GM12878 (cell line): Measurements from ENCODE around the gene TBC1D12. TPM values are rescaled to one million over a fixed set of nuclear protein-coding genes. Genes with fewer than 3 reads are reported as not detected.

Source experiments
- BCL11A ChIP-seq: IDR thresholded peaks from 2 replicates; pipeline ENCODE4 v1.6.1; 2011; ENCODE audit warnings: low read depth, low read length
- CBX3 ChIP-seq: fragments of 200-600 bp; sonication (generic); IDR thresholded peaks from 2 replicates; pipeline ENCODE4 v1.6.1; 2016; ENCODE audit warnings: low read depth, borderline replicate concordance
- ETV6 ChIP-seq, 2 experiments: fragments of 450-650 bp in 1 of 2; IDR thresholded peaks in 1 of 2; conservative IDR thresholded peaks in 1 of 2; 2 replicates each; pipeline ENCODE4 v1.6.1; 2014; ENCODE audit warnings: antibody characterized with exemption in 1 of 2, borderline replicate concordance in 1 of 2, low read depth in 1 of 2, mild to moderate bottlenecking in 1 of 2, moderate library complexity in 1 of 2
- RB1 ChIP-seq: fragments of 450-650 bp; formaldehyde crosslinking; IDR thresholded peaks from 2 replicates; pipeline ENCODE4 v1.6.1; 2017; ENCODE audit warnings: mild to moderate bottlenecking, borderline replicate concordance
- RFX5 ChIP-seq: IDR thresholded peaks from 2 replicates; pipeline ENCODE4 v1.6.1; 2011; ENCODE audit warnings: low read depth, low read length, improper control_type of control experiment
- SIN3A ChIP-seq: IDR thresholded peaks from 2 replicates; pipeline ENCODE4 v1.6.1; 2012; ENCODE audit warnings: low read depth, low read length, improper control_type of control experiment
- STAT3 ChIP-seq: IDR thresholded peaks from 2 replicates; pipeline ENCODE4 v1.6.1; 2011; ENCODE audit warnings: low read depth, low read length, improper control_type of control experiment
- polyA plus RNA-seq, 11 experiments: library from polyadenylated mRNA; depleted of rRNA in 4 of 11; unstranded in 6 of 11; stranded (reverse) in 5 of 11; fragments of >200 nt; fragmentation: Nextera tagmentation in 4 of 11; fragmentation: Illumina TruSeq in 1 of 11; extraction: Ambion mirVana in 4 of 11; extraction: Trizol in 1 of 11; gene quantifications; 1 replicate in 1 of 11; 2 replicates in 10 of 11; pipeline versions ENCODE4 v1.2.1 to v1.2.3, GENCODE V29; 2011 to 2016; ENCODE audit warnings: inconsistent platforms in 2 of 11, missing spikeins in 2 of 11, low read depth in 1 of 11
- total RNA-seq, 4 experiments: library from RNA; depleted of rRNA in 3 of 4; stranded (reverse); fragments of >200 nt in 3 of 4; fragmentation: Illumina TruSeq in 1 of 4; extraction: Trizol in 1 of 4; gene quantifications; 2 replicates each; pipeline versions ENCODE4 v1.2.1 to v1.2.3, GENCODE V29; 2013 to 2021
- TF ChIP-seq, protein P1 (sequence below): IDR thresholded peaks from 2 replicates; pipeline ENCODE4 v1.6.1; 2011; ENCODE audit warnings: mild to moderate bottlenecking, low read depth, low read length, moderate library complexity; ENCODE audit not compliant: insufficient replicate concordance
- TF ChIP-seq, protein P2 (sequence below): fragments of 150-350 bp; IDR thresholded peaks from 2 replicates; pipeline ENCODE4 v1.6.1; 2016; ENCODE audit warnings: low read depth, low read length

The TBC1D12 gene
- total and polyA plus RNA-seq, 10 of the 15 experiments (the other 5 are each of a cell fraction or from before 2014, with no cell fraction given) = 2.6 to 7.5 (median 3.8) TPM

DNA sequence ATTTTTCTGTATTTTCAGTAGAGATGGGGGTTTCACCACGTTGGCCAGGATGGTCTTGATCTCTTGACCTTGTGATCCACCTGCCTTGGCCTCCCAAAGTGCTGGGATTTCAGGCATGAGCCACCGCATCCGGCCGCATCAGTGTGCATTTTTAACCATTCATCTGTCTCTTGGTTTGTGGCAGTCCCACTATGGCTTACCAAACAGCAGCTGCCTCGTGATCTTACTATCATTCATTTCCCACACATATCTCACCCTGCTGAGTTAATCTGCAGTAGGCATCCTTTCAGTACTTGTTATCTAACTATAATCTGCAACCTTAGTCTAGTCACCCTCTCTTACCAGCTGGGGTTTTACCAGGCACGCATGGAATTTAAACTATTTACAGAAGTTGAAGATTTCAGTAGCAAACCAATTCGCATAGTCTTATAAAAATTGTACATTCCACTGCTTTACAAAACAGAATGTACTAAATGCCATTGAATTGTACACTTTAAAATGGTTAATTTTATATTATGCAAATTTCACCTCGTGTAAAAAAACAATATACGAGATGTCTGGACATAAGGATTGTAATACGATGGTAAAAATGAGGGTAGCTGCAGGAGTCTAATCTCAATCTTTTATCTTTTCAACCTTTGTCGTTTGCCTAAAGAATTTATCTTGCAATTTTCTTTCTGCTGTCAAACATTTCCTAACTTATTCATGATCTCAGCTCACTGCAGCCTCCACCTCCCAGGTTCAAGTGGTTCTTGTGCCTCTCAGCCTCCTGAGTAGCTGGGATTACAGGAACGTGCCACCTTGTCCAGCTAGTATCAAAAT is 4.6 kb upstream of the TBC1D12 start (continued):
- TF ChIP-seq, protein P1, sequence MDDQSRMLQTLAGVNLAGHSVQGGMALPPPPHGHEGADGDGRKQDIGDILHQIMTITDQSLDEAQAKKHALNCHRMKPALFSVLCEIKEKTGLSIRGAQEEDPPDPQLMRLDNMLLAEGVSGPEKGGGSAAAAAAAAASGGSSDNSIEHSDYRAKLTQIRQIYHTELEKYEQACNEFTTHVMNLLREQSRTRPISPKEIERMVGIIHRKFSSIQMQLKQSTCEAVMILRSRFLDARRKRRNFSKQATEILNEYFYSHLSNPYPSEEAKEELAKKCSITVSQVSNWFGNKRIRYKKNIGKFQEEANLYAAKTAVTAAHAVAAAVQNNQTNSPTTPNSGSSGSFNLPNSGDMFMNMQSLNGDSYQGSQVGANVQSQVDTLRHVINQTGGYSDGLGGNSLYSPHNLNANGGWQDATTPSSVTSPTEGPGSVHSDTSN = no peak
- TF ChIP-seq CBX3 = no peak
- TF ChIP-seq, protein P2, sequence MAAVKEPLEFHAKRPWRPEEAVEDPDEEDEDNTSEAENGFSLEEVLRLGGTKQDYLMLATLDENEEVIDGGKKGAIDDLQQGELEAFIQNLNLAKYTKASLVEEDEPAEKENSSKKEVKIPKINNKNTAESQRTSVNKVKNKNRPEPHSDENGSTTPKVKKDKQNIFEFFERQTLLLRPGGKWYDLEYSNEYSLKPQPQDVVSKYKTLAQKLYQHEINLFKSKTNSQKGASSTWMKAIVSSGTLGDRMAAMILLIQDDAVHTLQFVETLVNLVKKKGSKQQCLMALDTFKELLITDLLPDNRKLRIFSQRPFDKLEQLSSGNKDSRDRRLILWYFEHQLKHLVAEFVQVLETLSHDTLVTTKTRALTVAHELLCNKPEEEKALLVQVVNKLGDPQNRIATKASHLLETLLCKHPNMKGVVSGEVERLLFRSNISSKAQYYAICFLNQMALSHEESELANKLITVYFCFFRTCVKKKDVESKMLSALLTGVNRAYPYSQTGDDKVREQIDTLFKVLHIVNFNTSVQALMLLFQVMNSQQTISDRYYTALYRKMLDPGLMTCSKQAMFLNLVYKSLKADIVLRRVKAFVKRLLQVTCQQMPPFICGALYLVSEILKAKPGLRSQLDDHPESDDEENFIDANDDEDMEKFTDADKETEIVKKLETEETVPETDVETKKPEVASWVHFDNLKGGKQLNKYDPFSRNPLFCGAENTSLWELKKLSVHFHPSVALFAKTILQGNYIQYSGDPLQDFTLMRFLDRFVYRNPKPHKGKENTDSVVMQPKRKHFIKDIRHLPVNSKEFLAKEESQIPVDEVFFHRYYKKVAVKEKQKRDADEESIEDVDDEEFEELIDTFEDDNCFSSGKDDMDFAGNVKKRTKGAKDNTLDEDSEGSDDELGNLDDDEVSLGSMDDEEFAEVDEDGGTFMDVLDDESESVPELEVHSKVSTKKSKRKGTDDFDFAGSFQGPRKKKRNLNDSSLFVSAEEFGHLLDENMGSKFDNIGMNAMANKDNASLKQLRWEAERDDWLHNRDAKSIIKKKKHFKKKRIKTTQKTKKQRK = no peak
- TF ChIP-seq ETV6 (conservative IDR thresholded peaks at IDR 0.05 in 1 of 2, IDR thresholded peaks at IDR 0.05 in 1 of 2; ENCODE audit: borderline replicate concordance in 1 of 2, low read depth in 1 of 2) = no peak
- TF ChIP-seq RB1 = no peak
- TF ChIP-seq STAT3 = no peak
- no peak for TF ChIP-seq RFX5
- TF ChIP-seq BCL11A = no peak
- no peak for TF ChIP-seq SIN3A
